ENCODE measurements around the gene LPP.

LPP gene

GRCh38 chr3:188923671-188924070 lies 769.7 kb downstream of the LPP start:
- Histone ChIP-seq H3K4me1 (ENCODE audit: control insufficient read depth, insufficient read depth, low read length) (peaks cover 4% of the 10 kb centered on the region), H3K27me3 (ENCODE audit: control insufficient read depth, insufficient read depth, low read length) (no peaks in the 10 kb centered on the region), H3K27ac (ENCODE audit: low read depth, low read length) (no peak overlapping the region), H3K4me3 (ENCODE audit: low read depth, low read length) (no peak overlapping the region), H3K36me3 (ENCODE audit: control insufficient read depth, insufficient read depth, low read length) (no peaks in the 10 kb centered on the region), H3K9me3 (ENCODE audit: control insufficient read depth, insufficient read depth, low read length) (peaks cover 3% of the 10 kb centered on the region; the same call in 1 of the 2 replicates), H3K9ac (ENCODE audit: low read depth, low read length) (no peak overlapping the region)

- no peak overlapping the region for H3K4me3 ChIP-seq (ENCODE audit: low read depth, low read length)
- no peak overlapping the region for H3K27ac ChIP-seq (ENCODE audit: low read depth, low read length)
- no peaks in the 10 kb centered on the region for H3K36me3 ChIP-seq (ENCODE audit: control insufficient read depth, insufficient read depth, low read length)
- no peaks in the 10 kb centered on the region for H3K27me3 ChIP-seq (ENCODE audit: control insufficient read depth, insufficient read depth, low read length)
- no peak overlapping the region for H3K9ac ChIP-seq (ENCODE audit: low read depth, low read length)
- no peaks in the 10 kb centered on the region for H3K4me1 ChIP-seq (ENCODE audit: control insufficient read depth, insufficient read depth, low read length)
- no peaks in the 10 kb centered on the region for H3K9me3 ChIP-seq (ENCODE audit: control insufficient read depth, insufficient read depth, low read length)
These were observed 771.4 kb downstream of the LPP start for GRCh38 chr3:188925376-188925775.

GRCh38 chr3:188926111-188926510 lies 772.2 kb downstream of the LPP start:
- Histone ChIP-seq H3K4me1 (ENCODE audit: control insufficient read depth, insufficient read depth, low read length) (no peaks in the 10 kb centered on the region), H3K9me3 (ENCODE audit: control insufficient read depth, insufficient read depth, low read length) (no peaks in the 10 kb centered on the region), H3K9ac (ENCODE audit: low read depth, low read length) (no peak overlapping the region), H3K4me3 (ENCODE audit: low read depth, low read length) (no peak overlapping the region), H3K27ac (ENCODE audit: low read depth, low read length) (no peak overlapping the region), H3K27me3 (ENCODE audit: control insufficient read depth, insufficient read depth, low read length) (no peaks in the 10 kb centered on the region), H3K36me3 (ENCODE audit: control insufficient read depth, insufficient read depth, low read length) (no peaks in the 10 kb centered on the region)

GRCh38 chr3:188926741-188927511 lies 773.0 kb downstream of the LPP start:
- H3K27me3 ChIP-seq (ENCODE audit: control insufficient read depth, insufficient read depth, low read length), result no peaks in the 10 kb centered on the region
- H3K9me3 ChIP-seq (ENCODE audit: control insufficient read depth, insufficient read depth, low read length), result no peaks in the 10 kb centered on the region
- H3K4me1 ChIP-seq (ENCODE audit: control insufficient read depth, insufficient read depth, low read length), result no peaks in the 10 kb centered on the region
- no peak overlapping the region for H3K27ac ChIP-seq (ENCODE audit: low read depth, low read length)
- no peaks in the 10 kb centered on the region for H3K36me3 ChIP-seq (ENCODE audit: control insufficient read depth, insufficient read depth, low read length)
- H3K4me3 ChIP-seq (ENCODE audit: low read depth, low read length), result no peak overlapping the region
- no peak overlapping the region for H3K9ac ChIP-seq (ENCODE audit: low read depth, low read length)

- Histone ChIP-seq H3K9me3 (ENCODE audit: control insufficient read depth, insufficient read depth, low read length) (no peaks in the 10 kb centered on the region), H3K27me3 (ENCODE audit: control insufficient read depth, insufficient read depth, low read length) (no peaks in the 10 kb centered on the region), H3K9ac (ENCODE audit: low read depth, low read length) (no peak overlapping the region), H3K4me3 (ENCODE audit: low read depth, low read length) (no peak overlapping the region), H3K36me3 (ENCODE audit: control insufficient read depth, insufficient read depth, low read length) (no peaks in the 10 kb centered on the region), H3K4me1 (ENCODE audit: control insufficient read depth, insufficient read depth, low read length) (no peaks in the 10 kb centered on the region), H3K27ac (ENCODE audit: low read depth, low read length) (no peak overlapping the region)
These were observed 774.0 kb downstream of the LPP start for GRCh38 chr3:188927971-188928370.

GRCh38 chr3:188929137-188929536 lies 775.2 kb downstream of the LPP start:
- H3K27me3 ChIP-seq (ENCODE audit: control insufficient read depth, insufficient read depth, low read length), result no peaks in the 10 kb centered on the region
- H3K9me3 ChIP-seq (ENCODE audit: control insufficient read depth, insufficient read depth, low read length), result no peaks in the 10 kb centered on the region
- H3K27ac ChIP-seq (ENCODE audit: low read depth, low read length), result no peak overlapping the region
- H3K4me1 ChIP-seq (ENCODE audit: control insufficient read depth, insufficient read depth, low read length), result no peaks in the 10 kb centered on the region
- H3K4me3 ChIP-seq (ENCODE audit: low read depth, low read length), result no peak overlapping the region
- no peak overlapping the region for H3K9ac ChIP-seq (ENCODE audit: low read depth, low read length)
- H3K36me3 ChIP-seq (ENCODE audit: control insufficient read depth, insufficient read depth, low read length), result no peaks in the 10 kb centered on the region

- Histone ChIP-seq H3K9ac (ENCODE audit: low read depth, low read length) (no peak overlapping the region), H3K27me3 (ENCODE audit: control insufficient read depth, insufficient read depth, low read length) (no peaks in the 10 kb centered on the region), H3K27ac (ENCODE audit: low read depth, low read length) (no peak overlapping the region), H3K4me3 (ENCODE audit: low read depth, low read length) (no peak overlapping the region), H3K9me3 (ENCODE audit: control insufficient read depth, insufficient read depth, low read length) (no peaks in the 10 kb centered on the region), H3K4me1 (ENCODE audit: control insufficient read depth, insufficient read depth, low read length) (no peaks in the 10 kb centered on the region), H3K36me3 (ENCODE audit: control insufficient read depth, insufficient read depth, low read length) (no peaks in the 10 kb centered on the region)
These were observed 777.1 kb downstream of the LPP start for GRCh38 chr3:188931036-188931435.

- Histone ChIP-seq H3K4me3 (ENCODE audit: low read depth, low read length) (no peak overlapping the region), H3K36me3 (ENCODE audit: control insufficient read depth, insufficient read depth, low read length) (no peaks in the 10 kb centered on the region), H3K27ac (ENCODE audit: low read depth, low read length) (no peak overlapping the region), H3K9me3 (ENCODE audit: control insufficient read depth, insufficient read depth, low read length) (no peaks in the 10 kb centered on the region), H3K9ac (ENCODE audit: low read depth, low read length) (no peak overlapping the region), H3K4me1 (ENCODE audit: control insufficient read depth, insufficient read depth, low read length) (0 out of 2 replicates have a peak, but pooled peaks cover 1% of the 10 kb centered on the region), H3K27me3 (ENCODE audit: control insufficient read depth, insufficient read depth, low read length) (no peaks in the 10 kb centered on the region)
These were observed 777.6 kb downstream of the LPP start for GRCh38 chr3:188931531-188931930.

GRCh38 chr3:188934989-188935388 lies 781.0 kb downstream of the LPP start:
- no peaks in the 10 kb centered on the region for H3K9me3 ChIP-seq (ENCODE audit: control insufficient read depth, insufficient read depth, low read length)
- H3K27ac ChIP-seq (ENCODE audit: low read depth, low read length), result no peak overlapping the region
- H3K4me3 ChIP-seq (ENCODE audit: low read depth, low read length), result no peak overlapping the region
- H3K36me3 ChIP-seq (ENCODE audit: control insufficient read depth, insufficient read depth, low read length), result no peaks in the 10 kb centered on the region
- no peaks in the 10 kb centered on the region for H3K27me3 ChIP-seq (ENCODE audit: control insufficient read depth, insufficient read depth, low read length)
- H3K9ac ChIP-seq (ENCODE audit: low read depth, low read length), result no peak overlapping the region
- H3K4me1 ChIP-seq (ENCODE audit: control insufficient read depth, insufficient read depth, low read length), result peaks cover 15% of the 10 kb centered on the region

GRCh38 chr3:188936597-188937107 lies 782.7 kb downstream of the LPP start:
- no peaks in the 10 kb centered on the region for H3K9me3 ChIP-seq (ENCODE audit: control insufficient read depth, insufficient read depth, low read length)
- H3K9ac ChIP-seq (ENCODE audit: low read depth, low read length), result no peak overlapping the region
- no peaks in the 10 kb centered on the region for H3K27me3 ChIP-seq (ENCODE audit: control insufficient read depth, insufficient read depth, low read length)
- peaks cover 15% of the 10 kb centered on the region for H3K4me1 ChIP-seq (ENCODE audit: control insufficient read depth, insufficient read depth, low read length)
- no peaks in the 10 kb centered on the region for H3K36me3 ChIP-seq (ENCODE audit: control insufficient read depth, insufficient read depth, low read length)
- peak overlapping the region; percentile 23 for H3K27ac ChIP-seq (ENCODE audit: low read depth, low read length)
- H3K4me3 ChIP-seq (ENCODE audit: low read depth, low read length), result no peak overlapping the region

- Histone ChIP-seq H3K9me3 (ENCODE audit: control insufficient read depth, insufficient read depth, low read length) (no peaks in the 10 kb centered on the region), H3K27ac (ENCODE audit: low read depth, low read length) (peak overlapping the region; percentile 23), H3K9ac (ENCODE audit: low read depth, low read length) (no peak overlapping the region; the same call in 1 of the 2 replicates), H3K4me1 (ENCODE audit: control insufficient read depth, insufficient read depth, low read length) (peaks cover 15% of the 10 kb centered on the region), H3K4me3 (ENCODE audit: low read depth, low read length) (no peak overlapping the region), H3K36me3 (ENCODE audit: control insufficient read depth, insufficient read depth, low read length) (no peaks in the 10 kb centered on the region), H3K27me3 (ENCODE audit: control insufficient read depth, insufficient read depth, low read length) (no peaks in the 10 kb centered on the region)
These were observed 783.4 kb downstream of the LPP start for GRCh38 chr3:188937389-188937788.
